NB4 (cell line): ENCODE data around the gene RECQL5.

Experiments used
- DNase-seq: peaks from one replicate; pipeline ENCODE4 v3.0.0; 2010; ENCODE audit warnings: low read depth
- H3K4me3 ChIP-seq: one replicate; pipeline ENCODE4 v1.5.1; 2011; ENCODE audit warnings: mild to moderate bottlenecking, low read depth, low read length, moderate library complexity
- MYC ChIP-seq: IDR thresholded peaks from 2 replicates; pipeline ENCODE4 v1.6.1; 2011; ENCODE audit warnings: low read depth, low read length
- POLR2A ChIP-seq: IDR thresholded peaks from 2 replicates; pipeline ENCODE4 v1.6.1; 2011; ENCODE audit warnings: mild to moderate bottlenecking; ENCODE audit not compliant: insufficient read length; ENCODE audit errors: extremely low read depth
- TF ChIP-seq, protein P1 (sequence below): IDR thresholded peaks from 2 replicates; pipeline ENCODE4 v1.6.1; 2011; ENCODE audit warnings: low read depth, low read length
- TF ChIP-seq, protein P2 (sequence below): IDR thresholded peaks from one replicate; pipeline ENCODE4 v1.5.1; 2012; ENCODE audit warnings: low read depth, low read length

Gene RECQL5

DNA sequence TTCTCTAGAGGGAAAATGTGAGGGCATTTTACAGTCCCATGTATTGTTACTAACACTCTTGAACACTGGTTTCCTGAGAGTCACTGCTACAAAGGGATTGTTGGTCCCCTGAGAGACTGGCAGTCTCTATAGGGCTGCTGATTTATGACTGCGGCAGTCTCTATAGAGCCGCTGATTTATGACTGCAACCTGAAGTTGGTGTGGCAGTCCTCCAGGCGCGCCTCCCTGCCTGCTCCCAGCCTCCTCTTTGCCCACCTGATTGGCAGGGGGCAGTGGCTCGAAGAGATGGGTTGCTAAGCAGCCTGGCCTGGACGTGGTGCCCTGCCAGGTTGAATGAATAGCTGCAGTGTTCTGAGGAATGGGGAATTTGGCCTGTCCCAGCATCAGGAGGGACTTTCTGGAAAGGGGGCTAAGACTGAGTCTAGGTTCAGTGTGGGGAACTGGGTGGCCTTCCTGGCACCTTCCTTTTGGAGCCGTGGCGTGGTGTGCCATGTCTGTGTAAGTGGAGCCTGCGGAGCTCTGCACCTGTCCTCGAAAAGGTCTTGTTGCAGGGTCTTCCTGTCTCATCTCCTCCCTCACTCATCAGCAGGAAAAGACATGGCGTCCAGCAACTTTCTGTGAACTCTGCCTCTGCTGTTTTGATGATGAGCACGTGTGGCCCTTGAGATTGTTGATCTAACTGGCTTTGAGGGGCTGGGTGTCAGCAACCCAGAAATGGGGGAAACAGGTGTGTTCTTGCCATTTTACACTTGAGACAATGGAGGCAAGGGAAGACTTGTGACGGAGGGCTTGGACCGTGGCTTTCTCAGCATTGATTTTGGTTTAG lies 25.1 kb upstream of the RECQL5 start:
- DNase-seq: no peak
- no peak for TF ChIP-seq MYC
- TF ChIP-seq, protein P1, sequence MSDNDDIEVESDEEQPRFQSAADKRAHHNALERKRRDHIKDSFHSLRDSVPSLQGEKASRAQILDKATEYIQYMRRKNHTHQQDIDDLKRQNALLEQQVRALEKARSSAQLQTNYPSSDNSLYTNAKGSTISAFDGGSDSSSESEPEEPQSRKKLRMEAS: no peak
- TF ChIP-seq POLR2A: no peak
- TF ChIP-seq, protein P2, sequence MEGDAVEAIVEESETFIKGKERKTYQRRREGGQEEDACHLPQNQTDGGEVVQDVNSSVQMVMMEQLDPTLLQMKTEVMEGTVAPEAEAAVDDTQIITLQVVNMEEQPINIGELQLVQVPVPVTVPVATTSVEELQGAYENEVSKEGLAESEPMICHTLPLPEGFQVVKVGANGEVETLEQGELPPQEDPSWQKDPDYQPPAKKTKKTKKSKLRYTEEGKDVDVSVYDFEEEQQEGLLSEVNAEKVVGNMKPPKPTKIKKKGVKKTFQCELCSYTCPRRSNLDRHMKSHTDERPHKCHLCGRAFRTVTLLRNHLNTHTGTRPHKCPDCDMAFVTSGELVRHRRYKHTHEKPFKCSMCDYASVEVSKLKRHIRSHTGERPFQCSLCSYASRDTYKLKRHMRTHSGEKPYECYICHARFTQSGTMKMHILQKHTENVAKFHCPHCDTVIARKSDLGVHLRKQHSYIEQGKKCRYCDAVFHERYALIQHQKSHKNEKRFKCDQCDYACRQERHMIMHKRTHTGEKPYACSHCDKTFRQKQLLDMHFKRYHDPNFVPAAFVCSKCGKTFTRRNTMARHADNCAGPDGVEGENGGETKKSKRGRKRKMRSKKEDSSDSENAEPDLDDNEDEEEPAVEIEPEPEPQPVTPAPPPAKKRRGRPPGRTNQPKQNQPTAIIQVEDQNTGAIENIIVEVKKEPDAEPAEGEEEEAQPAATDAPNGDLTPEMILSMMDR: no peak

DNA sequence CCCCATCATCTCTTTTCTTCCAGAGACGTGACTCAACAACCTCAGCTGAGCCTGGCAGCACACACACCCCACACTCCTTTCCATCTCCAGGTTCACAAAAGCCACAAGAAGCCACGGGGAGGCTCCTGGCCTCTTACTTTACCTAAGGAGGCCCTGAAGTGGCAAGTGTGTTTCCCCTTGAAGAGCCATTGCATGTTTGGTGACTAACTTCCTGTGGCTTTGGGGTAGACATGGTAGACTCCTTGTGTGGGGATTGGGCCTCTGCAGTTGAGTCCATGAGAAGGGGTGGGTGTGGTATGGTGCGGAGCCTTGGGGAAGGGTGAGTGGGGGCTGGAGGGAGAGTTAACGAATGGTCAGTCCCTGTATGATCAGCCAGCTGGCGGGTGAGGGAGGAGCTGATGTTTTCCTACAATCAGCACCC lies 24.4 kb upstream of the RECQL5 start:
- H3K4me3 ChIP-seq: no peak overlapping the region
- peak; percentile 96 for DNase-seq
- TF ChIP-seq, protein P1: no peak

More for the DNA sequence above, 25.1 kb upstream of the RECQL5 start:
- H3K4me3 ChIP-seq: no peak overlapping the region

DNA sequence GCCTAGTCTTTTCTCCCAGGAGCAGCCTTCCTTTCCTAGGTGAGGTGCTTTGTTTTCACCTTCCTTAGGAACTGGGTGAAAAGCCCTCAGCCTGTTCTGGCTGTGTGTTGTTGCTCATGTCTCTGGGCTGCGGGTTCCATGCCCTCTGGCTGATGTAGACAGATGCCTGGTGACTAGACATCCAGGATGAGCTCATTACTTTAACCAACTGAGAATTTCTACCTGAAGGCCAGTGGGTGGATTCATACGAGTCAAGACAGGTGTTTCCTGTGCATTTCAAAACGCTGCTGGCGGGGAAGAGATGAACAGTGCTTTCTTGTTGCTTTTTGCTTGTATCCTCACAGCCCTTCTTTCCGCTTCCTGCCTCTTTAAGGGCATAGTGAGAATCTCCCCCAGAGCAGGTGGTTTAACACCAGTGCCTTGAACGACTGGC lies 22.5 kb upstream of the RECQL5 start:
- no peak for DNase-seq
- TF ChIP-seq, protein P2: no peak
- TF ChIP-seq MYC: no peak
- TF ChIP-seq, protein P1: no peak
- no peak for TF ChIP-seq POLR2A
- H3K4me3 ChIP-seq: no peak overlapping the region

DNA sequence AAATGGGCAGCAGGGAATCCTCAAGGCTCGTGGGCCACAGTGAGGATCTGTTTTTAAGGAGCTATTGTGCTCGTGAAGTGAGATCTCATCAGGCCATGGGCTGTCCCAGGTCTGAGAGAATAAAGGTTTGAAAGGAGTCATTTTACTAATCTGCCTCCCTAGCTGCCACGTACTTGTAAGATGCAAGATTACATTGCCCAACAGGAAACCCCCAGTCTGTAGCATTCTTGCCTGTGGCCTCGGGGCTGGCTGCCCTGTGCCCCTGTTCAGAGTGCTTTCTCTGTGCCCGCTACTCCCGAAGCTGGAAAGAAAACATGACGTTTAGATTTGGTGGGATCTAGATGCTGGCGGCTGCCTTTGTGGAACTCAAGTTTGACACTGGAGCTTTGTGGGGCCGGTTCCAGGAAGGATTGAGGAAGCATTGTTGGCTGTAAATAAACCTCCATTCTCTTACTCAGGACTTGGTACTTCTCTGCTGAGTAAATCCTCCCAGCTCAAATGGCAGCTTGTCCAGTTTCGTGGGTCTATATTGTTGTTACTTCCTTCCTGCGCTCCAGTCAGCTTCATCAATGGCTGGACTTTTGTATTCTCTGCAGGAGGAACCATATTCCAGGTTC lies 21.4 kb upstream of the RECQL5 start:
- H3K4me3 ChIP-seq: no peak overlapping the region
- DNase-seq: peak; percentile 83
- TF ChIP-seq MYC (peak; percentile 15; the same call in 1 of the 2 replicates), POLR2A (no peak)

DNA sequence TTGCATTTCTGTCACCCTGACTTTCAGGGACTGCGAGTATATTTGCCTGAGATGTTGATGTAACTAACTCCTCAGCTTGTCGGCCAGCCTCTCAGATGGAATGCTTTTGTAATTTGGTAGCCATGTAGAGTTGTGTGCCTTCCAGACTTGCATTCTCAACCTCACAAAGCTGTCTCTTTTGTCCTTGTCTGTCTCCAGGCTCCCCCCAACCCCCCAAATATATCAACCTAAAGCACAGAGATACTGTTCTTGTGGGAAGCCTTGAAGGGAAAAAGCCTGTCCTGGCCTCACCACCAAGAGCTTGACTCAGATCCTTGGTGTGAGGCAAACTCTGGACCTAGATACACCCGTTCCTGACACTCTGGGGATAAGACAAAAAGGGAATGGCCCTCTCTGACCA lies 18.5 kb upstream of the RECQL5 start:
- TF ChIP-seq, protein P1: no peak
- TF ChIP-seq MYC (no peak), POLR2A (no peak)
- TF ChIP-seq, protein P2: no peak
- no peak overlapping the region for H3K4me3 ChIP-seq

DNA sequence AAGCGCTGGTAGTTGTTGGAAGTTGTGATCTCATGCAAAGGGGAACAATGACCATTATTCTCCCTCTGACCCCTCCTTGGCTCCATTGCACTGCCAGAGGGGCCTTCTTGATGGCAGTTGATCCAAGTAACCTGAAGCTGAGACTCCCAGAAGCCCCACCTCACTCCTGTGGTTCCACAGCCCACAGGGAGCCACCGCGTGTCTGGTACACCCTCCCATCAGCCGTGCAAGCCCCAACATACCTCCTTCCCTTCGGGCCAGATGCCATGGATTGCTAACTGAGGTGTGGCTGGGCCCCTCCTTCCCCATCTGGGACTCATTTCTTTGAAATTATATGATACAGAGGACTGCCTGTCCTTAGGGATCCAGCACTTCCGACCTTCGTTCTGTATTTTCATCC lies 18.0 kb upstream of the RECQL5 start:
- no peak for DNase-seq
- no peak overlapping the region for H3K4me3 ChIP-seq
- TF ChIP-seq, protein P2: no peak
- TF ChIP-seq POLR2A: no peak
- TF ChIP-seq MYC: no peak
- TF ChIP-seq, protein P1: no peak

More for the DNA sequence above, 18.5 kb upstream of the RECQL5 start:
- no peak for DNase-seq
